Neural cell (in vitro differentiated cells): ENCODE measurements around the gene ANKFN1. TPM values are rescaled to one million over a fixed set of nuclear protein-coding genes. Genes with fewer than 3 reads are reported as not detected.

Source experiments
- H2AFZ ChIP-seq: fragments of 200-600, 300-800 bp; sonication (generic), shearing (Covaris generic); 2 replicates; pipeline ENCODE4 v1.6.0; 2014; ENCODE audit warnings: low read depth, mild to moderate bottlenecking, antibody characterized with exemption, low read length, moderate library complexity
- H3F3A ChIP-seq: fragments of 200-600 bp; shearing (Covaris generic); 2 replicates; pipeline ENCODE4 v1.6.1; 2016; ENCODE audit warnings: mild to moderate bottlenecking, moderate library complexity, mixed read lengths, antibody characterized with exemption, low read length; ENCODE audit not compliant: insufficient read depth, poor library complexity, severe bottlenecking
- H3K27ac ChIP-seq: fragments of 200-600, 300-800 bp; sonication (generic), shearing (Covaris generic); 2 replicates; pipeline ENCODE4 v1.5.1; 2014; ENCODE audit warnings: mild to moderate bottlenecking, low read length, moderate library complexity
- H3K27me3 ChIP-seq: fragments of 300-800, 200-600 bp; sonication (generic), shearing (Covaris generic); 2 replicates; pipeline ENCODE4 v1.6.0; 2014; ENCODE audit warnings: mild to moderate bottlenecking, low read depth, low read length, moderate library complexity; ENCODE audit not compliant: insufficient read depth
- H3K36me3 ChIP-seq: fragments of 300-800, 200-600 bp; sonication (generic), shearing (Covaris generic); 2 replicates; pipeline ENCODE4 v1.5.1; 2014; ENCODE audit warnings: mild to moderate bottlenecking, antibody characterized with exemption, low read length, moderate library complexity; ENCODE audit not compliant: insufficient read depth
- H3K4me2 ChIP-seq: fragments of 300-800, 200-600 bp; sonication (generic), shearing (Covaris generic); 2 replicates; pipeline ENCODE4 v1.6.0; 2014; ENCODE audit warnings: mild to moderate bottlenecking, low read length
- H3K4me3 ChIP-seq: fragments of 300-800, 200-600 bp; sonication (generic), shearing (Covaris generic); 2 replicates; pipeline ENCODE4 v1.5.1; 2014; ENCODE audit warnings: mild to moderate bottlenecking, low read length, moderate library complexity
- H3K79me2 ChIP-seq: fragments of 200-600 bp; shearing (Covaris generic); replicated peaks from 2 replicates; pipeline ENCODE4 v1.6.0; 2014; ENCODE audit warnings: mild to moderate bottlenecking, low read length, moderate library complexity; ENCODE audit not compliant: insufficient read depth
- H3K9ac ChIP-seq: fragments of 300-800, 200-600 bp; sonication (generic), shearing (Covaris generic); 2 replicates; pipeline ENCODE4 v1.6.1; 2016; ENCODE audit warnings: mild to moderate bottlenecking, low read length, mixed read lengths
- H3K9me2 ChIP-seq: fragments of 200-600 bp; shearing (Covaris generic); 2 replicates; pipeline ENCODE4 v1.6.1; 2016; ENCODE audit warnings: mild to moderate bottlenecking, low read length, mixed read lengths; ENCODE audit not compliant: insufficient read depth
- H3K9me3 ChIP-seq: fragments of 200-600, 300-800 bp; sonication (generic), shearing (Covaris generic); 2 replicates; pipeline ENCODE4 v1.6.1; 2016; ENCODE audit warnings: mild to moderate bottlenecking, mixed run types, low read length, moderate library complexity, mixed read lengths
- H4K20me1 ChIP-seq: fragments of 200-600 bp; shearing (Covaris generic); 2 replicates; pipeline ENCODE4 v1.6.1; 2016; ENCODE audit warnings: mild to moderate bottlenecking, mixed run types; ENCODE audit not compliant: insufficient read depth
- CTCF ChIP-seq: fragments of 450-650 bp; IDR thresholded peaks from 2 replicates; pipeline ENCODE4 v1.5.1; 2014; ENCODE audit warnings: antibody characterized with exemption, mild to moderate bottlenecking, moderate library complexity; ENCODE audit not compliant: poor library complexity, severe bottlenecking
- EP300 ChIP-seq: fragments of 450-650 bp; conservative IDR thresholded peaks from 2 replicates; pipeline ENCODE4 v1.6.1; 2014; ENCODE audit warnings: antibody characterized with exemption, mild to moderate bottlenecking, moderate library complexity; ENCODE audit not compliant: poor library complexity, severe bottlenecking
- EZH2 ChIP-seq: fragments of 200-600, 300-800 bp; shearing (Covaris generic), sonication (generic); IDR thresholded peaks from 2 replicates; pipeline ENCODE4 v1.6.1; 2014; ENCODE audit warnings: antibody characterized with exemption, low read length, borderline replicate concordance, mild to moderate bottlenecking; ENCODE audit not compliant: insufficient read depth, poor library complexity, severe bottlenecking
- MXI1 ChIP-seq: fragments of 450-650 bp; conservative IDR thresholded peaks from 2 replicates; pipeline ENCODE4 v1.6.1; 2014; ENCODE audit warnings: antibody characterized with exemption, mild to moderate bottlenecking; ENCODE audit not compliant: poor library complexity, severe bottlenecking
- POLR2AphosphoS5 ChIP-seq: IDR thresholded peaks from 2 replicates; pipeline ENCODE4 v1.6.1; 2012
- RAD21 ChIP-seq: fragments of 450-650 bp; conservative IDR thresholded peaks from 2 replicates; pipeline ENCODE4 v1.6.1; 2014; ENCODE audit warnings: antibody characterized with exemption, mild to moderate bottlenecking, moderate library complexity
- REST ChIP-seq: IDR thresholded peaks from 2 replicates; pipeline ENCODE4 v1.6.1; 2012; ENCODE audit warnings: borderline replicate concordance
- SMC3 ChIP-seq: fragments of 450-650 bp; conservative IDR thresholded peaks from 2 replicates; pipeline ENCODE4 v1.6.1; 2014; ENCODE audit warnings: antibody characterized with exemption, mild to moderate bottlenecking, moderate library complexity; ENCODE audit not compliant: poor library complexity
- polyA plus RNA-seq: library from polyadenylated mRNA; depleted of rRNA; stranded (reverse); fragments of >200 nt; gene quantifications from 2 replicates; pipeline ENCODE4 v1.2.3, GENCODE V29; 2014

Gene ANKFN1
- polyA plus RNA-seq, 1 donor from 2014 or later = 0.14 TPM

DNA sequence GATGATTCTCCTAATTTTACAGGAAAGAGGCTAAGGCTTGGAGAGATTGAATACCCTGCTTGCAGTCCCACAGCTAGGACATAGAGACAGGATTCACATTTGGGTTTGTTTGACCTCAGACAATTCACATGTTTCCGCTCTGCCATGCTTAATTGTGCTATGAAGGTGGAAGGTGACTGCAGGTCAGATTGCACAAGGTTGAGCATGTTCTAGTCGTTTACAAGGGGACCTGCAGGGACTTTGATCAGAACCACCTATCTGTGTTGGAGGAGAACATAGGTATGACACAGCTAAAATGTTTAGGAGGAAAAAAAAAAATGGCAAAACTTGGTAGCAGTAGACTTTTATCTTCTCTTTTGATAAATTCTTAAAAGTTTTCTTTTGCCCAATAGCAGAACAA is 4.9 kb upstream of the ANKFN1 start:
- Histone ChIP-seq H3F3A (no peaks in the 10 kb centered on the region), H4K20me1 (no peaks in the 10 kb centered on the region), H3K79me2 (no peaks in the 10 kb centered on the region), H3K4me3 (no peak overlapping the region), H3K9me3 (no peaks in the 10 kb centered on the region), H3K27ac (no peak overlapping the region), H3K9me2 (no peaks in the 10 kb centered on the region), H3K9ac (no peak overlapping the region), H3K27me3 (no peaks in the 10 kb centered on the region), H3K4me2 (no peak overlapping the region), H2AFZ (no peak overlapping the region), H3K36me3 (no peaks in the 10 kb centered on the region)
- TF ChIP-seq REST (no peak), SMC3 (no peak), CTCF (no peak), POLR2AphosphoS5 (no peak), MXI1 (no peak), RAD21 (no peak), EP300 (no peak)

- no peaks in the 10 kb centered on the region for H3K79me2 ChIP-seq
Measured at GRCh38 chr17:56149266-56150036, 3.8 kb upstream of the ANKFN1 start.

More at GRCh38 chr17:56149266-56150036, 3.8 kb upstream of the ANKFN1 start:
- H3K4me2 ChIP-seq = no peak overlapping the region
- no peaks in the 10 kb centered on the region for H4K20me1 ChIP-seq
- no peaks in the 10 kb centered on the region for H3K9me3 ChIP-seq
- H3K4me3 ChIP-seq = no peak overlapping the region
- no peak overlapping the region for H2AFZ ChIP-seq
- H3K36me3 ChIP-seq = no peaks in the 10 kb centered on the region
- H3K27me3 ChIP-seq = no peaks in the 10 kb centered on the region
- H3K9me2 ChIP-seq = no peaks in the 10 kb centered on the region
- H3K9ac ChIP-seq = no peak overlapping the region
- TF ChIP-seq REST = no peak
- no peak for TF ChIP-seq RAD21
- no peak for TF ChIP-seq EP300
- TF ChIP-seq EZH2 = no peak
- no peak overlapping the region for H3K27ac ChIP-seq
- no peaks in the 10 kb centered on the region for H3F3A ChIP-seq
